ENCODE data around the gene AAMP. TPM values are rescaled to one million over a fixed set of nuclear protein-coding genes. Genes with fewer than 3 reads are reported as not detected.

Gene AAMP
- total and polyA plus RNA-seq, 3 experiments from 2014 or later, result 86.1 to 95.2 (median 94.8) TPM

DNA sequence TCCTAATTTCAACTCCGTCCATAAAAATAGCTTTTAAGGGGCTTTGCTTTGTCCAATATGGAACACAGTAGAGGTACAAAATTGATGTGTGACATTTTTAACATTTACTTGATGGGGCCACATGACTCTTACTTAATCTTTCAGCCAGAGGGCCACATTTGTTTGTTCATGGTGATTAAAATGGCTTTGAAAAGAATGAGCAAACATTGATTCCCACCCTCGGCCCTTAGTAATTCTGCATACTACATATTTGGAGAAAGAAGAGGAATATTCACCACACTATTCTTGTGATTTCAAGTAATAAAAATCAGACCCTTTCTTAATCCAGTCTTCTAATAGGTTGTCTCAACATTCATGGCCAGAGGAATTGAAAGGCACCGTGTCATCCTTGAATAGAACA lies 35.4 kb downstream of the AAMP start:
- CTCF ChIA-PET, result interaction anchor here (1.0 to 1.6 kb wide), 2 partner anchors 23 to 49 kb away, joined by 3 read pairs; no protein-coding TSS in a partner anchor
- Mint-ChIP-seq H3K27ac (peak overlapping the region in 6 of 8 donors; percentile 23 to 82 (median 60)), H3K4me3 (no peak overlapping the region), H3K36me3 (peaks cover 24 to 90% (median 26%) of the 10 kb centered on the region in 3 donors), H3K27me3 (no peaks in the 10 kb centered on the region), H3K9me3 (no peaks in the 10 kb centered on the region), H3K4me1 (peaks cover 34 to 55% (median 43%) of the 10 kb centered on the region in 3 donors)
- Histone ChIP-seq H3K27ac (ENCODE audit: low read depth, low read length) (no peak overlapping the region), H3K4me3 (ENCODE audit: low read length) (no peak overlapping the region), H3K9me3 (ENCODE audit: low read length) (no peaks in the 10 kb centered on the region), H3K27me3 (ENCODE audit: insufficient read depth, low read length, poor library complexity, severe bottlenecking) (no peaks in the 10 kb centered on the region), H3K36me3 (ENCODE audit: insufficient read depth, low read length) (peaks cover 75% of the 10 kb centered on the region), H3K4me1 (ENCODE audit: insufficient read depth, low read length) (peaks cover 30% of the 10 kb centered on the region)
- POLR2A ChIA-PET, result interaction anchor here (1.2 kb wide), 1 partner anchor 15 kb away, joined by 3 read pairs; no protein-coding TSS in a partner anchor
- no peak for DNase-seq

DNA sequence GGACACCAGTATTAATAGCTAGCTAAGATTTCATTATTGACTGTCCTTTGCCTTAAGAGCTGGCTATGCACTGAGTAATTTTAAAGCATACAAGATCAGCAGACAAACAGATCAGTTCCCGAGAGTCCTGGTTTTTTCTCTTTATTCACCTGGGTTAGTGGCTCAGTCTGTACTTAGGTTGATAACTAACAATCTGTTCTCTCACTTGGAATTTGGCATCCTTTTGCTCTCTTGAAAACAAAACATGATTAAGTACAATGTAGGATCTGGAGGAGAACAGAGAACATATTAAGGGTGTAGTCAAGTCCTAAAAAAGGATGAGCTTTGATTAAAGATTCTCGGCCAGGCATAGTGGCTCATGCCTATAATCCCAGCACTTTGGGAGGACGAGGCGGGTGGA lies 36.4 kb downstream of the AAMP start:
- Mint-ChIP-seq H3K9me3 (no peaks in the 10 kb centered on the region), H3K27me3 (no peaks in the 10 kb centered on the region), H3K27ac (peak overlapping the region in 6 of 8 donors; percentile 3 to 86 (median 72)), H3K36me3 (peaks cover 20 to 89% (median 26%) of the 10 kb centered on the region in 3 donors), H3K4me1 (peaks cover 42 to 63% (median 51%) of the 10 kb centered on the region in 3 donors), H3K4me3 (no peak overlapping the region)
- POLR2A ChIA-PET, result no interaction called here
- Histone ChIP-seq H3K36me3 (ENCODE audit: insufficient read depth, low read length) (peaks cover 71% of the 10 kb centered on the region), H3K4me3 (ENCODE audit: low read length) (no peak overlapping the region), H3K4me1 (ENCODE audit: insufficient read depth, low read length) (peaks cover 40% of the 10 kb centered on the region), H3K27ac (ENCODE audit: low read depth, low read length) (no peak overlapping the region), H3K27me3 (ENCODE audit: insufficient read depth, low read length, poor library complexity, severe bottlenecking) (no peaks in the 10 kb centered on the region), H3K9me3 (ENCODE audit: low read length) (no peaks in the 10 kb centered on the region)
- CTCF ChIA-PET, result interaction anchor here (0.8 to 1.6 kb wide), 2 partner anchors 24 kb away, joined by 3 to 4 read pairs; no protein-coding TSS in a partner anchor
- DNase-seq, result no peak

DNA sequence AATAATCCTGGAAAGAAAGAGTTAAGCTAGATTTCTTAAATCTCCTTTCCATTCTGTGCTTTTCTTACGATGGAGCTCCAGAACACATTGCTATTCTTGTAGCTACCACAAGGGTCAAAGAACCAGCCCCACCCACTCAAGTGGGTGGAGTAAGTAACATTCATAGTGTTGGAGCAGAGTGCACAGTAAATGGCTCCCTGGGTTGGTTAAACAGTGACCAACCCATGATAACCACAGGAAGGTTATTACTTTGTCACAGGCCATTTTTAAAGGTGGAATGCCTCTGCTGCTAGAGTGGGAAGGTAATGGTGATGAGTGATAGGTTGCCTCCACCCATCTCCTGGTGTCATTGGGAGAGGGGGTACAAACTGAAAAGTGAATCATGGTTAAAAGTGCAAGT lies 39.1 kb downstream of the AAMP start:
- Mint-ChIP-seq H3K9me3 (no peaks in the 10 kb centered on the region), H3K36me3 (peaks cover 20 to 88% (median 33%) of the 10 kb centered on the region in 3 donors), H3K27me3 (no peaks in the 10 kb centered on the region), H3K4me3 (peak overlapping the region; percentile 17 to 76 (median 61)), H3K27ac (peak overlapping the region; percentile 82 to 96 (median 92)), H3K4me1 (peaks cover 58 to 77% (median 74%) of the 10 kb centered on the region in 3 donors)
- no peak overlapping the region for H3K4me3 ChIP-seq (ENCODE audit: low read length)
- peak overlapping the region; percentile 17 for H3K27ac ChIP-seq (ENCODE audit: low read depth, low read length)
- peaks cover 59% of the 10 kb centered on the region for H3K36me3 ChIP-seq (ENCODE audit: insufficient read depth, low read length)
- H3K9me3 ChIP-seq (ENCODE audit: low read length), result no peaks in the 10 kb centered on the region
- POLR2A ChIA-PET, result interaction anchor here (1.0 to 2.5 kb wide), 2 partner anchors 10 to 16 kb away, joined by 3 to 7 read pairs; no protein-coding TSS in a partner anchor
- peaks cover 49% of the 10 kb centered on the region for H3K4me1 ChIP-seq (ENCODE audit: insufficient read depth, low read length)
- no peaks in the 10 kb centered on the region for H3K27me3 ChIP-seq (ENCODE audit: insufficient read depth, low read length, poor library complexity, severe bottlenecking)
- peak in 2 of 5 donors; percentile 12 to 38 for DNase-seq
- CTCF ChIA-PET, result interaction anchor here (0.7 to 2.5 kb wide), 6 partner anchors 10 to 39 kb away, joined by 3 to 9 read pairs (median 3); partner anchors contain the start of genes AAMP, ARPC2 and PNKD

- Mint-ChIP-seq H3K27ac (peak overlapping the region; percentile 53 to 96 (median 90)), H3K4me1 (peaks cover 69 to 87% (median 84%) of the 10 kb centered on the region in 3 donors), H3K27me3 (no peaks in the 10 kb centered on the region), H3K4me3 (peak overlapping the region in 5 of 7 donors; percentile 57 to 79 (median 67)), H3K9me3 (no peaks in the 10 kb centered on the region), H3K36me3 (peaks cover 20 to 88% (median 32%) of the 10 kb centered on the region in 3 donors)
- H3K27ac ChIP-seq (ENCODE audit: low read depth, low read length), result no peak overlapping the region
- ChIA-PET CTCF (interaction anchor here (1.0 to 2.6 kb wide), 6 partner anchors 10 to 57 kb away, joined by 4 to 13 read pairs (median 8); partner anchors contain the start of genes AAMP, ARPC2 and PNKD), POLR2A (interaction anchor here (0.6 to 2.5 kb wide), 7 partner anchors 9 to 976 kb away, joined by 3 to 10 read pairs (median 3); partner anchors contain the start of genes AAMP, ARPC2 and ZFAND2B)
- peaks cover 52% of the 10 kb centered on the region for H3K36me3 ChIP-seq (ENCODE audit: insufficient read depth, low read length)
- H3K27me3 ChIP-seq (ENCODE audit: insufficient read depth, low read length, poor library complexity, severe bottlenecking), result no peaks in the 10 kb centered on the region
- peaks cover 57% of the 10 kb centered on the region for H3K4me1 ChIP-seq (ENCODE audit: insufficient read depth, low read length)
- no peak for DNase-seq
- peak overlapping the region; percentile 10 for H3K4me3 ChIP-seq (ENCODE audit: low read length)
- no peaks in the 10 kb centered on the region for H3K9me3 ChIP-seq (ENCODE audit: low read length)
Measured at GRCh38 chr2:218229851-218230250, 40.1 kb downstream of the AAMP start.

GRCh38 chr2:218229239-218229638 lies 40.7 kb downstream of the AAMP start:
- ChIA-PET POLR2A (interaction anchor here (0.6 to 2.5 kb wide), 7 partner anchors 8 to 977 kb away, joined by 3 to 10 read pairs (median 5); partner anchors contain the start of genes AAMP, ARPC2 and ZFAND2B), CTCF (interaction anchor here (0.9 to 2.6 kb wide), 7 partner anchors 9 to 167 kb away, joined by 3 to 13 read pairs (median 6); partner anchors contain the start of genes AAMP, ARPC2 and PNKD)
- H3K9me3 Mint-ChIP-seq, result no peaks in the 10 kb centered on the region
- H3K36me3 Mint-ChIP-seq, result peaks cover 18 to 88% (median 33%) of the 10 kb centered on the region in 3 donors
- H3K27ac Mint-ChIP-seq, result peak overlapping the region; percentile 73 to 94 (median 92)
- DNase-seq, result peak in 4 of 5 donors; percentile 24 to 59 (median 49)
- Histone ChIP-seq H3K36me3 (ENCODE audit: insufficient read depth, low read length) (peaks cover 50% of the 10 kb centered on the region), H3K27me3 (ENCODE audit: insufficient read depth, low read length, poor library complexity, severe bottlenecking) (no peaks in the 10 kb centered on the region), H3K4me3 (ENCODE audit: low read length) (no peak overlapping the region), H3K4me1 (ENCODE audit: insufficient read depth, low read length) (peaks cover 58% of the 10 kb centered on the region), H3K9me3 (ENCODE audit: low read length) (no peaks in the 10 kb centered on the region), H3K27ac (ENCODE audit: low read depth, low read length) (no peak overlapping the region)
- peaks cover 74 to 87% (median 85%) of the 10 kb centered on the region in 3 donors for H3K4me1 Mint-ChIP-seq
- peak overlapping the region; percentile 51 to 82 (median 75) for H3K4me3 Mint-ChIP-seq
- H3K27me3 Mint-ChIP-seq, result no peaks in the 10 kb centered on the region

- Histone ChIP-seq H3K9me3 (ENCODE audit: low read length) (no peaks in the 10 kb centered on the region), H3K4me1 (ENCODE audit: insufficient read depth, low read length) (peaks cover 65% of the 10 kb centered on the region), H3K27ac (ENCODE audit: low read depth, low read length) (no peak overlapping the region), H3K36me3 (ENCODE audit: insufficient read depth, low read length) (peaks cover 47% of the 10 kb centered on the region), H3K27me3 (ENCODE audit: insufficient read depth, low read length, poor library complexity, severe bottlenecking) (no peaks in the 10 kb centered on the region), H3K4me3 (ENCODE audit: low read length) (no peak overlapping the region)
- H3K27ac Mint-ChIP-seq, result peak overlapping the region; percentile 73 to 94 (median 92)
- peak overlapping the region in 6 of 7 donors; percentile 1 to 82 (median 56) for H3K4me3 Mint-ChIP-seq
- no peaks in the 10 kb centered on the region for H3K27me3 Mint-ChIP-seq
- H3K4me1 Mint-ChIP-seq, result peaks cover 77 to 89% (median 85%) of the 10 kb centered on the region in 3 donors
- ChIA-PET CTCF (interaction anchor here (0.9 to 2.7 kb wide), 6 partner anchors 9 to 167 kb away, joined by 3 to 13 read pairs (median 8); partner anchors contain the start of genes AAMP, ARPC2 and PNKD), POLR2A (interaction anchor here (0.7 to 2.5 kb wide), 7 partner anchors 8 to 978 kb away, joined by 3 to 10 read pairs (median 5); partner anchors contain the start of genes ARPC2 and ZFAND2B)
- no peak for DNase-seq
- peaks cover 23 to 88% (median 30%) of the 10 kb centered on the region in 3 donors for H3K36me3 Mint-ChIP-seq
- H3K9me3 Mint-ChIP-seq, result no peaks in the 10 kb centered on the region
Measured at GRCh38 chr2:218228366-218229090, 41.4 kb downstream of the AAMP start.

DNA sequence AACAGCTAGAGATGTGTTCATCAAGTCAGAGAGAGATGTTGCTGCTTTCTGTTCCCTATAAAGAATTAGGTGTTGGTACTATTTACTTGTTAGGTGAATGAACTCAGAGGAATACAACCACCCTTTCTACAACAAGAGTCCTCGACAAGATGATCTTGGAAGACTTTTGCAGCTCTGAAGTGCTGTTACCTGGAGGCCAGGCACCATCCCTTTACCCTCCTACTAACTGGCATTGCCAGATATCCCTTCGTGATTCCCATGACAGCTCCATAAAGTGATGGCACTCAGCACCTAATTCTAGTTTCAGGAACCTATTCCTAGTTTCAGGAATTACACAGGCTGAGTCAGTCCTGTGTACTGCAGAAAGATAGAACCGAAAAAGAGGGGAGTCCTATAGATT lies 43.0 kb downstream of the AAMP start:
- H3K9me3 ChIP-seq (ENCODE audit: low read length), result no peaks in the 10 kb centered on the region
- H3K27ac ChIP-seq (ENCODE audit: low read depth, low read length), result no peak overlapping the region
- peaks cover 39% of the 10 kb centered on the region for H3K36me3 ChIP-seq (ENCODE audit: insufficient read depth, low read length)
- ChIA-PET CTCF (interaction anchor here (1.2 to 2.7 kb wide), 7 partner anchors 10 to 46 kb away, joined by 3 to 9 read pairs (median 5); partner anchors contain the start of genes AAMP, ARPC2 and PNKD), POLR2A (interaction anchor here (0.9 to 2.0 kb wide), 2 partner anchors 9 to 44 kb away, joined by 3 to 7 read pairs; partner anchors contain the start of genes ARPC2 and PNKD)
- no peaks in the 10 kb centered on the region for H3K27me3 ChIP-seq (ENCODE audit: insufficient read depth, low read length, poor library complexity, severe bottlenecking)
- Mint-ChIP-seq H3K36me3 (peaks cover 17 to 89% (median 28%) of the 10 kb centered on the region in 3 donors), H3K9me3 (no peaks in the 10 kb centered on the region), H3K4me1 (peaks cover 87 to 95% (median 91%) of the 10 kb centered on the region in 3 donors), H3K27me3 (no peaks in the 10 kb centered on the region), H3K27ac (peak overlapping the region; percentile 11 to 98 (median 82)), H3K4me3 (peak overlapping the region in 6 of 7 donors; percentile 34 to 59 (median 46))
- DNase-seq, result no peak
- H3K4me1 ChIP-seq (ENCODE audit: insufficient read depth, low read length), result peaks cover 81% of the 10 kb centered on the region
- no peak overlapping the region for H3K4me3 ChIP-seq (ENCODE audit: low read length)
